Smooth muscle cell of the brain vasculature (primary cell): ENCODE results near the gene PRRT4.

Experiments
- DNase-seq: peaks from one replicate; pipeline ENCODE4 v3.0.0-alpha.2; 2012; ENCODE audit warnings: low read depth, low spot score

Gene PRRT4

DNA sequence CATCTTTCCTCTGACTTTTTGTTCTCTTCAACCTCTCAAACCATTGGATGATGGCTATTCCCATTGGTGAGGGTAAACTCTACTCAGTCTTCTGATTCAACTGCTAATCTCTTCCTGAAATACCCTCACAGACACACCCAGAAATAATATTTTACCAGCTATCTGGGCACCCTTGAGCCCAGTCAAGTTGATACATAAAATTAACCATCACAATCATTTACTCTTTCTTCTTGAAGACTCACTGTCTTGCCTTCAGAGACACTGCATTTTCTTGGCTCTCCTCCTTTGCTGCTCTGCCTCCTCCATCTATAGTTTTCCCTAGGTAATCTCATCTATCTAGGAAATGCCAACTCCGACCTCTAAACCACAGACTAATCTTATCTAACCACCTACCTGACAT is 12.6 kb upstream of the PRRT4 start:
- DNase-seq, result no peak

DNA sequence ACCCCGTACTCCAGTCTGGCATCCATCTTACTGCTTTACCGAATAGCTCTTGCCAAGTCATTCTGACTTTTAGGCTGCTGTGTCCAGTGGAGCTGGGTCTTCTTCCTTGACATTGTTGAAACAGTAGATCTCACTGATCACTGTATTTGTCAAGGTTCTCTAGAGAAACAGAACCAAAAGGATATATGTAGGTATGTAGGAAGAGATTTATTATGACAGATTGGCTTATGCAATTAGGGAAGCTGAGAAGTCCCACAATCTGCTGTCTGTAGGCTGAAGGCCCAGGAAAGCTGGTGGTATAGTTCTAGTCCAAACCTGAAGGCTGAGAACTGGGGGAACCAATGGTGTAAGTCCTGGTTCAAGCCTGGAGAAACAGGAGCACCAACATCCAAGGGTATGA is 12.1 kb upstream of the PRRT4 start:
- DNase-seq, result no peak

DNA sequence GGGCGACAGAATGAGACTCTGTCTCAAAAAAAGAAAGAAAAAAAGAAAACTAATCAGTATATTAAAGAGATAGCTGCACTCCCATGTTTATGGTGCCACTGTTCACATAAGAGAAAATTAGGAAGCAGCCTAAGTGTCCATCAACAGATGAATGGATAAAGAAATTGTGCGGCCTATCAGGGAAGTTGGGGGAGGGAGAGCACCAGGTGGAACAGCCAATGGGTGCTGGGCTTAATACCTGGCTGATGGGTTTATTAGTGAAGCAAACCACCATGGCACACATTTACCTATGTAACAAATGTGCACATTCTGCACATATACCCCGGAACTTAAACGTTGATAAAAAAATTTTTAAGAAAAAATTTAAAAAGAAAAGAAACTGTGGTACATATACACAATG is 9.0 kb upstream of the PRRT4 start:
- DNase-seq, result no peak

DNA sequence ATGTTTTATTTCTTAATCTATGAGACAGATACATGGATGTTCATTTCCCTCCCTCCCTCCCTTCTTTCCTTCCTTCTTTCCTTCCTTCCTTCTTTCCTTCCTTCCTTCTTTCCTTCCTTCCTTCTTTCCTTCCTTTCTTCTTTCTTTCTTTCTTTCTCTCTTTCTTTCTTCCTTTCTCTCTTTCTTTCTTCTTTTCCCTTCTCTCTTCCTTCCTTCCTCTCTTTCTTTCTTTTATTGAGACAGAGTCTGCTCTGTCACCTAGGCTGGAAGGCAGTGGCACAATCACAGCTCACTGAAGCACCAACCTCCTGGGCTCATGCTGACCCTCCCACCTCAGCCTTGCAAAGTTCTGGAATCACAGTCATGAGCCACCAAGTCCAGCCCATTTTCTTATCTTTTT is 5.5 kb upstream of the PRRT4 start:
- DNase-seq, result no peak

DNA sequence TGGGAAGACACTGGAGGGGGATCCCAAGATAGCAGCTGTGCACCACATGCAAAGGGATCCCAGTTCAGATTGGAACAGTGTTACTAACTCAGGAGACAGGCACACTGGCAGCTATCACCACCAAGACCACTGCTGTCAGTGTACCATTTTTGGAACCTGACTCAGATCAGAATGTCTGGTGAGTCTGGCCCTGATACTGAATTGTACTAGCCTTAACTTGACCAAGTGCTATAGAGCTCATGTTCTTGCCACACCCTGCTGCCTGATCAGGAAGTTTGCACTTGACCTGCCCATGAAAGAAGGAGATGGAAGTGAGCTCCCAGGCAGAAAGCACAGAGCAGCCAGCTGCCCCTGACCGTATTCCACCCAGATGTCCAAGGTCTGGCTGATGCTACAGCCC is 4.8 kb upstream of the PRRT4 start:
- DNase-seq, result no peak

DNA sequence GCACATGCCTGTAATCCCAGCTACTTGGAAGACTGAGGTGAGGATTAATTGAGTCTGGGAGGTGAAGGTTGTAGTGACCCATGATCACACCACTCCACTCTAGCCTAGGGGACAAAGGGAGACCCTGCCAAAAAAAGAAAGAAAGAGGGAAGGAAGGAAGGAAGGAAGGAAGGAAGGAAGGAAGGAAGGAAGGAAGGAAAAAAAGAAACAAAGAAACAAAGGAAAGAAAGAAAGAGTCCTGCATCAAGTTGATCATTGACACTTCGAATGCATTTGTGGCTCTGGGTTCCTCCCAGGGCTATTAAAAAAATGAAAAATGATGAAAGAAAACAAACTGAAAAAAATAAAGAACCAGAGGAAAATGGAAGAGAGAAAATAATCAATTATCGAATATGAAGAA is 3.9 kb upstream of the PRRT4 start:
- no peak for DNase-seq

DNA sequence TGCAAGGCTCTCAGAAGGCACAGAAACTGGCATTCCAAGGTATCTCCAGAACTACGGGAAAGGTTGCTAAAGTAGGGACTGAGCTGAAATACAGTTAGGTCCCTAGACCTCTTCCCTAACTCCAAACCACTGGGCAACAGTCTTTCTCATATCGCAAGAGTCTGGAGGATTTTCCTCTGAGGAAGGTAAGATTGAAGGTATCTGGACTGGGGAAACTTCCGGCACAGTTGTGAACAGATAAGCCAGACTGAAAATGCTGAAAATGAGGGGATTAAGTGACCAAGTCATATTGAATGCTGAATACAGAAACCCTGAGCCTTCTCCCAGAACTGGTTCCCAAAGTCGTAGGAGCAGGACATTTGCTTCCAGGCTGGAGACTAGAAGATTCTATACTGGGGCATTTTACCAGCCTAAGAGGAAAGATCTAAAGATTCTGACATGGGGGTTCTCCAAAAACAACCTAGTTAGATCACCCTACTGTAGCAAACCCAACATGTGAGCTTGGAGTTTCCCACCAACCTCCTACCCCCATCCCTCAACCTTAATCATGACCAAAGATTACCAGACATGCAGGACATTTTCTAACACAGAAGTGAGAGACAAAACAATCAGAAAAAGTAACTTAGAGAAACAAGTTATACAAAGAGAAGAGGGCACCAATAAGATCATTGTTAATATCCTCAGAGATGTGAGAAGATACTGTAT is 2.8 kb upstream of the PRRT4 start:
- no peak for DNase-seq

DNA sequence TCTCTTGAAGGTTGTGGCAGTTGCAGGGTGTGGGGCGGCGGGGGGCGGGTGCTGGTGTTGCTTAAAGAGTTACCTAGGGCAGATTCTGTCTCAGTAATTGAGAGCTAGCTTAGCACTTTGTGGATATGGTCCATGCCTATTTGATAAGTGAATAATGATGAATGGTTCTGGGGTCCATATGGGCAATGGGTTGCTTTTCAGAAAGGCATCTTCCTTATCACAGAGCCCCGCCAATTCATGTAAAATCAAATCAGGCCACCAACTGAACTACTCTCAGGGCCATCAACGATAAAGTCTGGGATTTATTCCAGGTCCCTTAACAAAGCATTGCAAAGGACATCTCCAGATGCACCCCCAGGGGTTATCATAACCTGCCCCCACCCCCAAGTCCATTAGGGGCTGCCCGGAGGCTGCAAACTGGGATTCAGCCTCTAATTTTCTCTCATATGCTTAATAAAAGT is 1.8 kb upstream of the PRRT4 start:
- DNase-seq, result no peak

DNA sequence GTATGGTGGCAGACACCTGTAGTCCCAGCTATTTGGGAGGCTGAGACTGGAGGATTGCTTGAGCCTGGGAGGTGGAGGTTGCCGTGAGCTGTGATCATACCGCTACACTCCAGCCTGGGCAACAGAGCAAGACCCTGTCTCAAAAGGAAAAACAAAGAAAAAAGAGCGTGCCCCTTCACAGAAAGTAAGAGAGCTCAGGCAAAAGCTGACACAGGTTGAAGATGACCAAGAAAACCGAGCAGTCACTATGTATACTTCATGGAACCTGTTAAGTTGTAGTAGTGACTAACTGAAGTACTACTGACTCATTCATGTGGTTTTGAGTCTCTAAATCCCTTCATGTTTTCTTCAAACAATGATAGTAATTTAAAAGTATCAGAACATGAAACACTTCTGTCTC is 1.2 kb upstream of the PRRT4 start:
- no peak for DNase-seq

DNA sequence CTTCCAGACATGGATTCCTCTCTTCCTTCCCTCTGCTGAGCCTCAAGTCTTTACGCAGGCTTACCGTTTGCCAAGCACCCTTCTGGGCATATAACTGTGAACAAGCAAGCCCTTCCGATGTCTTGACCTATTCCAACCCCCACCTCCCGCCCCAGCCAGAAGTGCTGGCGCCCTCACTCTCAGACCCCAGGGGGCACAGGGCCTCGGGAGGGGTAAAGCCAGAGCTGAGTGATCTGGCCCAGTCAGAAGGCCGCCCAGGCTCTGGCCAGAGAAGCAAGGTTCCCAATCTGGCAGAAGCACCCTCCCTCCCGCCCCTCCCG is 1.2 kb downstream of the PRRT4 start:
- no peak for DNase-seq

DNA sequence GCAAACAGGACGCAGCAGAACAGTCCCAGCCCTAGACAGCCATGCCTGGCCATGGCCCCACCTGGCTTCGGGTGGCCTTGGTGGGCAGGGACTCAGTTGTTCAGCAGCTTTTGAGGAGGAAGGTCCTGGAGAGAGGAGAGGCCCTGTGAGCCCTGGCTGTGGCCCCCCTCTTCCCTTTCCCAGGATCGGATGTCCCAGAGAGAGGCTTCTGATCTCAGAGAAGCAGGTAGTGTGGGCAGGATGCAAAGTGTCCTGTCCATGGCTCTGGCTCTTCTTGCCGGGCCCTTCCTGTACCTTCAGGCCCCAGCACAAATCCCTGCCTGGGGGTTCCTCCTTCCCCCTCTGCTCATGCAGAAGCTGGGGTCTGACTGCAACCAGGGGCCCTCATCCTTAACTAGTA is 1.6 kb downstream of the PRRT4 start:
- no peak for DNase-seq

DNA sequence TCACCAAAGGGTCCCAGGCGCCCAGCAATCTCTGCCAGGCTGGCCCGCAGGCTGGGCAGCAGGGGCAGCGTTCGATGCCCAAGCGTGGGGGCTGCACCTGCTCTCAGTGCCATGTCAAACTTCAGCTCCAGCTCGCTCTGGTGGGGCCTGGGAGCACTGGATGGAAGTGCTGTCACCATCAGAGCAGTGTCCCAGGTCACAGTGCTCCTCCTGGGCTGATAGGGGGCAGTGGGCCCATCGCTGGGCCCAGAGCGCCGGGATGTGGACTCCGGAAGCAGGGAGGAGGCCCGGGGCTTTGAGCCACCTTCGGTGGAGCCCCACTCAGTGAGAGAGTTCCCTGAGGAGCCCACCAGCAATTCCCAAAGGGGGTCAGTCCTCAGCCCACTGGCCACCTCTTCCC is 2.2 kb downstream of the PRRT4 start:
- no peak for DNase-seq

DNA sequence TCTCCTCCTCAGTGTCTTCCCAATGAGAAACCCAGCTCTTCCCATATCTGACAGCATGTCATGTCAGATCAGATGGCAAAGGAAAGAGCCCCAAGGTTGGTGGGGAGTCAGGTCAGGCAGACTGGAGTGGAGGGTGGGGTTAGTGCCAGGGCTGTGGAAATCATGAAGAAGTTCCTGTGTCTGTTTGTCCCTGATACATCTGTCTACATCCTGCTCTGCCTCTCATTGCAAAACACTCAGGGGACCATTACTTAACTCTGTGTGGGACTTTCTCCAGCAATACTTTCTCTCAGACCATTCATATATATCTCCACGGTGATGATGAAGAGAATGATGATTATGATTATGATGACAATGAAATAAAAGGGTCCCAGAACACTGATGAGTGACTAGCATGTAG is 3.3 kb downstream of the PRRT4 start:
- no peak for DNase-seq

DNA sequence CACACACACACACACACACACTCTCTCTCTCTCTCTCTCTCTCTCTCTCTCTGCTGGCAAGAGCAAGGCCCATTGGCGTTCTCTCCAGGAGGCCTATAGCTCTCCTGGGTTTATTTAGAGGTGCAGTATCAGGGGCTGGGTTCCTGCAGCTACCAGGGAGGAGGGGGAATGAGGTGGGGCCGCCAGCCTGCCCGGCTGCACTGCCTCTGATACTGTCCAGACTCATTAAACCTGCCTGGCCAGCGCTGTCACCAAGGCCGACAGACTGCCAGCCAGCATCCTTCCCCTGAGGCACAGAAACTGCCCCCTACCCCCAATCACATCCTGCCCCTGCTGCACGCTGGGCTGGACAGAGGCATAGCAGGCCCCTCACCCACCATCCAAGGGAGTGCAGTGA is 4.3 kb downstream of the PRRT4 start:
- no peak for DNase-seq

DNA sequence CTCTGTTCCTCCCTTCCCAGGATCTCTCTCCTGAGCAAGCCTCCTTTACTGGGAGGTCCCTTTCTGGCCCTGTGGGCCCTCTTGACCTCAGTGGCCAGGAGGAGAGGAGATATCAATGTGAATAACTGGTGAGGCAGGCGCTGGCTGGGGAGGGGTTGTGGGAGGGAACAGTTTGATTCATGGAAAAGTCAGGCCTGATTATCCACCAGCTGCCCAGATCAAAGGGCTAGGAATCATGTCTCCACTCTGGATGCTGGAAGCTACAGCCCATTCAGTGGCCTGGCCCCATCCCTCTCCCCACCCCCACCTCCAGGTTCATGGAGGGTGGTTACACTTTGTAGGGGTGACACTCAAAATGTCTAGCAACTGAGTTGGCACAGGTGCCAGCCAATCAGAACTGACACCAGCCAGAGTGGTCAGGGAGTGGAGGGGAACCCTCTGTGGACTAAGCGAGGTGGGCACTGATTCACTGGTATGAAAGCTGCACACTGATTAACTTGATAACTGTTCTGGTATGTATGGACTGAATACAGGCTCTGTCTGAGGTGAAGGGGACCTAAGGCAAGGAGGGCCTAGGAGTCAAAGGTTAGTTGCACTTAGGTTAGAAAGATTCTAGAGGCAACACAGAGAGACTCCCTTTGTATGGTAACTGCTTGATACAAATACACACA is 4.8 kb downstream of the PRRT4 start:
- DNase-seq, result no peak

DNA sequence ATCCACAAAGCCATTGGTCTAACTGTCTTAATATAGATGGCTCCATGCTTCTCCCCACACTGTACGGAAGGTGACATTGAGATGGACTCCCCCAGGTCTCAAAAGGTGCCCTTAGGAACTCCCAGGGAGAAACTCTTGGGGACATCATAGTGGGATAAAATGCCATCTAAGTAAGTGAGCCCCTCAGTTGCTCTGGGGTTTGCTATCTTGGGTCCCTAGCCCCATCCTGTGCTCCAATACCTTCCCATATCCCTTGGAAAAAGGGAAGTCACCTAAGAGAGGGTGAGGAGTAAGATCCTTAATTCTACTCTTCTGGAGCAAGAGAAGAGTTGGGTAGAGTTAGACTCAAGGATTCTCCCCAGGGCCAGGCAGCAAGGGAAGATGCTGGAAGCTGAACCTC is 7.9 kb downstream of the PRRT4 start:
- DNase-seq, result no peak

DNA sequence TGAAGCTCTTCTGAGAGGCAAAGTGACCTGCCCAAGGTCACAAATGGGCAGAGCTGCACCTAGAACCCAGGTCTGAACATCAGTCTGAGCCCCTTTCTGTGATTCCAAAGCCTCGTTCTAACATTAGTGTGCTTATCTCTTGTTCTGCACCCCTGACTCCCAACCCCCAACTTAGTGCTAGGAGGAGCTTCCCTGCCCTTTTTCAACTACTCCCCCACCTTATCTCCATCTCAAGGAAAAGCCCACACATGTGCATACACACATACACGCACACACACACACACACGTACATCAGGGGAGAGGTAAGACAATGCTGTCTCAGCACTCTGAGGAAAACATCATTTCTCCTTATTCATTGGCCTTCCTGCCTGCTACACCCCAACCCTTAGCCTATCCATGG is 8.3 kb downstream of the PRRT4 start:
- DNase-seq, result no peak

DNA sequence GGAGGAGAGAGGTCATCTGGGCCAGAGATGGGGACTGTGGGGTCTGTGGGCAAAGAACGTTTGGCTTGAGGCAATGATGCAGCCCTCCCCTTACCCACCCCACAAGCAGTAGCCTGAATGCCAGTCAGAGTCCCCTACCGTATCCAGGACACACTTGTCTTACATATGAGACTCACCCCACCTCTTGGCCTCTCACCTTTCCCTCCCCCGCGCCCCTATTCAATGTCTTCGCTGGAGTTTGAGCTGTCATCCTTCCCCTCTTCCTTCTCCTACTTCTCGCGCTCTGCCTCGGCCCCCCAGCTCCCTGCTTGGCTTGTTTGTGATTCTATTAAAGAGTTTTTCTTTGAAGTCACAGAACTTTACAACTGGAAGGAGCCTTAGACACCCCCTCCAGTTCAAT is 8.9 kb downstream of the PRRT4 start:
- DNase-seq, result no peak

DNA sequence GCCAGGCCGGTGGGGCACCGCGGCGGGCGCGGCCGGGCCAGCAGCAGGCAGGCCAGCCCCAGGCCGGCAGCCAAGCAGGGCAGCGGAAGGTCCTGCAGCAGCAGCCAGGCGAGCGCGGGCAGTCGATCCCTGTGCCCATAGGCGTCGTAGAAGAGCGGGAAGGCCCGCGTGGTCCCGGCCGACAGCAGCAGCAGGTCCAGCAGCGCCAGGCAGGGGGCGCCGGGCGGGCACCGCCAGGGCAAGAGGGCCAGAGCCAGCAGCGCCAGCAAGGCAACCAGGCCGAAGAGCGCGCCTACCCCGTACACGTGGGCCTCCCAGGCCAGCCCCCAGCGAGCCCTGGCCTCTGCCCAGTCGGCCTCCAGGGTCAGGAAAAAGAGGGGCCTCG is 9.3 kb downstream of the PRRT4 start:
- DNase-seq, result no peak

DNA sequence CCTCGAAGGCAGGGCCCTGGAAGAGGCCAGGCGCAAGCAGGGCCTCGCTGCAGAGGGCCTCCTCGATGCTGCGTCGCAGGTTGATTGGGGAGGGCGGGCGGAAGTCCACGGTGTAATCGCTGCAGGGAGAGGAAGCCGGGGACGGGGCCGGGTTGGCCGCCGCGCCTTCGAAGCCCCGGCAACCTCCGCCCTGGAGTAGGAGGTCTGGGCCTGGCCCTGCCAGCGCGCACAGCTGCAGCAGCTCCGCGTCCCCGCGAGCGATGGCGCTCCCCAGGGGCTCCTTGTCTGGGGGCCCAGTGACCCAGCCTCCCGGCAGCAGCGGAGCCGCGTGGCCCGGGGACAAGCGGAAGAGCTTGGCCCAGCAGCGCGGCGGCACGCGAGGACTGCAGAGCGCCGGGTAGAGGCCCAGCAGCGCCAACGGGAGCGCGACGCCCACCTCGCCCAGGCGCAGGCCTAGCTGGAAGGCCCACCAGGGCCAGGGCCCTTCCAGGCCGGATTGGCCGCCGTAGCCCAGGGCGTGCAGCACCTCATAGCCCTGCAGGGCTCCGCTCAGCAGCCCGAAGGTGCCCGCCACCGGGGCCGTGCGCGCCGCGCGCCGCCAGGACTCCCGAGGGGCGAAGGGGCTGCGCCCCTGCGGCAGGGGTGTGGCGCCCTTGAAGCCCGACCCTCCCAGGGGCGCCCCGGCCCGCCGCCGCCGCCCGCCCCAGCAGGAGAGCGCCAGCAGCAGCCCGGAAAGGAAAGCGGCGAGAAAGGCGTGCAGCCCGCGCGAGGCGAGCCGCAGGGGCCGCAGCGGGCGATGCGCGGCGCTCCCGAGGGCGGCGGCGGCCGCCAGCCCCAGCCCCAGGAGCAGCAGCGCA is 10.0 kb downstream of the PRRT4 start:
- no peak for DNase-seq

DNA sequence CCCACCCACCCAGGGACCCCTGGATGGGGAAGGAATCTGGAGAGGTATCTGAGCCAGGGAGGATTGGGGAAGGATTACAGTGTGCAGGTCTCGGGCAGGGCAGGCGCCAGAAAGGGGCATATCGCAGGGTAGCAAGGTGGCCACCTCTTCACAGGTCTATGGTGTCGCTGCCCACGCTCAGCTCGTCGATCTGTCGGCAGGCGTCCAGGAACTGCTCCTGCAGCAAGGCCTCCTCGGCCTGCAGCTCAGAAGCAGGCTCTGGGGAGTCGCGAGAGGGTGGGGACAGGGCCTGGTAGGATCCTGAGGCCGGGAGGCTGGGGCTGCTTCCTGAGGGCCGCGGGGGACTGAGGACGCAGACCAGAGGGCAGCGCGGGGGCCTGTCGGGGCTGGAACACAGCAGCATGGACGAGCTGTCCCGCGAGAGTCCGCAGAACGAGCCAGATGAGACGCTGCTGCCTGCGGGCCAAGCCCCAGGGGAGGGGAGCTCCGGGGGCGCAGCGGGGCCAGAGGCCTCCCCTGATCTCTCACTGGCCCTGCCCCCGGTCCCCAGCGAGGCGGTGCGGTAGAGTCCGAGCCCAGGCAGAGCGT is 10.7 kb downstream of the PRRT4 start:
- no peak for DNase-seq

DNA sequence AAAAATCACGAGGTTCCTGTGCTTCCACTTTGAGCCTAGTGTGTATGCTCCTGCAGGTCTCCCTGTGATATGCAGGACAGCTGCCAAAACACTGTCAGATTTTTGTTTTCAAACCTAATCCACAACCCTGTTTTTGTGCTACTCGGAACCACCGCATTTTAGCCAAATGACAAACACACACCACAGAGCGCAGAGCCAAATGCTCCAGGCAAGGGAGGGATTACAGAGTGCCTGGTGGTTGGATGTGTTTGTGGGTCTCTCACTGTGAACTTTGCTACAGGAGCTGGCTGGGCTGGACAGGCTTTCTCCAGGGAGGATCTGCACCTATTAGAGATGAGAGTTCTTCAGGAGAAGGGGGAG is 12.0 kb downstream of the PRRT4 start:
- no peak for DNase-seq

DNA sequence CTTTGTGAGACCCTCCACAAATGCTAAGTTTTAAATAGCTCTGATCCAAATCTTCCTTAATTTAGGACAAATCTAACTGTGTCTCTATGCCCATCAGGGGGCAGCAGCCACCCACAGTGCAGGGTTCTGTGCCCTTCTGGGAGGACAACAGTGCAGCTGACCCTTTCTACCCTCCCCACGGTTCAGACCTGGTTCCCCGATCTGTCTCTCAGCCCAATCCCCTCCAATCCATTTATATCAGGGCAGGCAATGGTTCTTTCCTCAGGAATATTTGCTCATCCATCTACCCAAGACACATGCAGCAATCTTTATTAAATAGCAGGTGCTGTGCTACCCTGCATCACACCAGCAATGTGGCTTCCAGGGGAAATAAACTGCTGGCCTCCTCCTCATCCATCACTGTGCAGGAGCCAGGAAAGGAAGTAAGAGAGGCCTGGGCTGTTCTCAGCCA is 13.8 kb downstream of the PRRT4 start:
- no peak for DNase-seq
